HG03039 (cell line): ENCODE data around the gene HIGD1A.

ENCODE experiments used
- ATAC-seq: cut with Tn5 transposase; IDR thresholded peaks from one replicate; pipeline ENCODE4 v1.9.1; 2021; ENCODE audit warnings: mild to moderate bottlenecking, moderate library complexity; ENCODE audit not compliant: unreplicated experiment

HIGD1A gene

GRCh38 chr3:42762046-42762724, 42.1 kb downstream of the HIGD1A start:
- no peak for ATAC-seq

- no peak for ATAC-seq
These were observed 46.2 kb downstream of the HIGD1A start for GRCh38 chr3:42758126-42758525.

GRCh38 chr3:42756681-42757213, 47.5 kb downstream of the HIGD1A start:
- no peak for ATAC-seq

GRCh38 chr3:42755681-42756578, 48.4 kb downstream of the HIGD1A start:
- no peak for ATAC-seq

GRCh38 chr3:42753757-42754156, 50.5 kb downstream of the HIGD1A start:
- ATAC-seq = no peak

- no peak for ATAC-seq
These were observed 51.3 kb downstream of the HIGD1A start for GRCh38 chr3:42752961-42753360.

GRCh38 chr3:42752441-42752840, 51.8 kb downstream of the HIGD1A start:
- no peak for ATAC-seq

- no peak for ATAC-seq
These were observed 52.7 kb downstream of the HIGD1A start for GRCh38 chr3:42751609-42752008.

GRCh38 chr3:42750834-42751233, 53.5 kb downstream of the HIGD1A start:
- ATAC-seq = no peak

- no peak for ATAC-seq
These were observed 54.5 kb downstream of the HIGD1A start for GRCh38 chr3:42749753-42750231.

GRCh38 chr3:42749025-42749752, 55.1 kb downstream of the HIGD1A start:
- no peak for ATAC-seq

GRCh38 chr3:42747581-42747980, 56.7 kb downstream of the HIGD1A start:
- no peak for ATAC-seq

- ATAC-seq = no peak
These were observed 57.5 kb downstream of the HIGD1A start for GRCh38 chr3:42746455-42747450.

- no peak for ATAC-seq
These were observed 58.4 kb downstream of the HIGD1A start for GRCh38 chr3:42745776-42746454.

- ATAC-seq = no peak
These were observed 59.0 kb downstream of the HIGD1A start for GRCh38 chr3:42745291-42745745.

- no peak for ATAC-seq
These were observed 60.9 kb downstream of the HIGD1A start for GRCh38 chr3:42743204-42743995.

- no peak for ATAC-seq
These were observed 61.6 kb downstream of the HIGD1A start for GRCh38 chr3:42742688-42743087.

GRCh38 chr3:42742259-42742658, 62.0 kb downstream of the HIGD1A start:
- ATAC-seq = no peak
